ENCODE measurements around the gene OR2V1.

The OR2V1 gene

DNA sequence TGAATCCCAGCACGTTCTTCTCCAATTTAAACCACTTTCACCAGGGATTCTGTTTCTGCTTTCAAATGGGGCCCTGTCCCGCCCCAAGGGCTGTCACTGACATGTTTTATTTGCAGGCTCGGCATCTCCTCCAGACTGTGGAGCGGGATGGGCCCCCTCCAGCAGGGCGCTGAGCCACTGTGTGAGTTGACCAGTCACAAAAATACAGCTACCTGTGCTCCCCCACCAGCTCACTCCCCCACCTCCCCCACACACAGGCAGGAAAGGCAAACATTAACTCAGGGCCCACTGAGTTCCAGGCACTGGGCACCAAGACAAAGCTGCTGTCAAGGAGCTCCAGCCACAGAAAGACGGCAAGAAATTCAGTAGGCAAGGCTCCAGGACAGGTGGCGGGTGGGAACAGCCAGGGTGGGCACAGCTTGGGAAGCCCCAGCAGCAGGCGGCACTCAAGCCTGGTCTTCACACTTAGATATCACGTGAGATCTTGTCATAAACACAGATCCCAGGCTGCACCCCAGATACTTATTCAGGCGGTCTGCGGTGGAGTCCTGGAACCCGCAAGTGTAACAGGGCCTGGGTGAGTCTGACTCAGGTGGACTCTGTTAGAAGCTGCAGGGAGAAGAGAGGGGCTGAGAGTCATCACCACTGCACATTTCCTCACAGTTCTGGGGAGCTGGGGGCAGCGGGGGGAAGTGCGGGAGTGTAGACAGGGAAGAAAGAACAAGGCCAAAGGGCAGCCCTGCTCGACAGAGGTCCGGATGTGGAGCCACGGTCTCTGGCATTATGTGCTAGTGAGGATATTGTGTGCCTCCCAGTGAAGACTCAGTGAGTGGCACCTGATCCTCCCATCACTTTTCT, 44.7 kb downstream of the OR2V1 start:
- no peak overlapping the region for H2AFZ ChIP-seq
- no peaks in the 10 kb centered on the region for H3K9me3 ChIP-seq (ENCODE audit: control insufficient read depth, low read length)
- H3K79me2 ChIP-seq: no peaks in the 10 kb centered on the region
- H3K27me3 ChIP-seq (ENCODE audit: control insufficient read depth, insufficient read depth, low read length): no peaks in the 10 kb centered on the region
- H3K9ac ChIP-seq: no peak overlapping the region
- no peak overlapping the region for H3K4me2 ChIP-seq (ENCODE audit: low read length)
- H3K27ac ChIP-seq: no peak overlapping the region
- no peaks in the 10 kb centered on the region for H3K36me3 ChIP-seq (ENCODE audit: control insufficient read depth, insufficient read depth, low read length)
- TF ChIP-seq, protein P1, sequence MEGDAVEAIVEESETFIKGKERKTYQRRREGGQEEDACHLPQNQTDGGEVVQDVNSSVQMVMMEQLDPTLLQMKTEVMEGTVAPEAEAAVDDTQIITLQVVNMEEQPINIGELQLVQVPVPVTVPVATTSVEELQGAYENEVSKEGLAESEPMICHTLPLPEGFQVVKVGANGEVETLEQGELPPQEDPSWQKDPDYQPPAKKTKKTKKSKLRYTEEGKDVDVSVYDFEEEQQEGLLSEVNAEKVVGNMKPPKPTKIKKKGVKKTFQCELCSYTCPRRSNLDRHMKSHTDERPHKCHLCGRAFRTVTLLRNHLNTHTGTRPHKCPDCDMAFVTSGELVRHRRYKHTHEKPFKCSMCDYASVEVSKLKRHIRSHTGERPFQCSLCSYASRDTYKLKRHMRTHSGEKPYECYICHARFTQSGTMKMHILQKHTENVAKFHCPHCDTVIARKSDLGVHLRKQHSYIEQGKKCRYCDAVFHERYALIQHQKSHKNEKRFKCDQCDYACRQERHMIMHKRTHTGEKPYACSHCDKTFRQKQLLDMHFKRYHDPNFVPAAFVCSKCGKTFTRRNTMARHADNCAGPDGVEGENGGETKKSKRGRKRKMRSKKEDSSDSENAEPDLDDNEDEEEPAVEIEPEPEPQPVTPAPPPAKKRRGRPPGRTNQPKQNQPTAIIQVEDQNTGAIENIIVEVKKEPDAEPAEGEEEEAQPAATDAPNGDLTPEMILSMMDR (IDR thresholded peaks at IDR 0.05): no peak
- H3K4me1 ChIP-seq: peaks cover 4% of the 10 kb centered on the region
- H3K4me3 ChIP-seq (ENCODE audit: low read depth, low read length): no peak overlapping the region

DNA sequence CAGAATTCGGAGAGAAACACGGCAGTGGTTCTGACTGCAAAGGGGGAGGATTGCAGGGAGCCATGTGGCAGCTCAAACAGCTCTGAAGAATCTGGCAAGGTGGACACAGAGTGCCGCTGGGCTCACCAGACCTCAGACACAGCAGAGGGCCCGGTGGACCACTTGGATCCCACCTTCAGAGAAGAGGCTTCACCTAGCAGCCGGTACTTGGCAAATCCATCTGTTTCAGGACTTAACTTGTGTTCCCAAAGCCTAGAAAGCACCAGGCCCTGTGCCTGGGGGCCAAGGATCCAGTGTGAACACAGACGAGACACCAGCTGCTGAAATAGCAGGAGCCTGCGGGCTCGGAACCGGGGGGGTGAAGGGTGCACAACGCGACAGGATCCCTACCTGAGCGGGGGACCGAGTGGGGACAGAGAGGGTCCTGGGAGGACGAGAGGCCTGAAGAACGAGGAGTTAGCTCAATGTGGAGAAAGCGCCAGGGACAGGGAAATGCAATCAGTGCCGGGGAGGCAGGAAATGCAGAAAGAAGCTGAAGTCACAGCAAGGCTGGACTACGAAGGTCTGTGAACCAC, 46.3 kb downstream of the OR2V1 start:
- TF ChIP-seq, protein P1 (IDR thresholded peaks at IDR 0.05): no peak

DNA sequence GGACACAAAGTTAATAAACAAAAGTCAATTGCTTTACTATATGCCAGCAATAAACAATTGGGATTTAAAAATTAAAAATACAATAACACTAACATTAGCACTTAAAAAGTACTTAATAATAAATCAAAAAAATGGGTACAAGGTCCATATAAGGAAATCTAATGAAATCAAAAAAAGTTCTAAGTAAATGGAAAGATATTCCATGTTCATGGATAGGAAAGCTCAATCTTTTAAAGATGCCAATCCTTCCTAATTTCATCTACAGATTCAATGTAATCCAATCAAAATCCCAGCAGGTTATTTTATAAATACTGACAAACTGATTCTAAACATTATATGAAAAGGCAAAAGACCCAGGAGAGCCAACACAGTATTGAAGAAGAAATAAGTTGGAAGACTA, 49.0 kb downstream of the OR2V1 start:
- TF ChIP-seq, protein P1 (IDR thresholded peaks at IDR 0.05): no peak
- H3K27me3 ChIP-seq (ENCODE audit: control insufficient read depth, insufficient read depth, low read length): no peaks in the 10 kb centered on the region
- no peak overlapping the region for H3K4me2 ChIP-seq (ENCODE audit: low read length)

More for the DNA sequence above, 46.3 kb downstream of the OR2V1 start:
- H3K79me2 ChIP-seq: no peaks in the 10 kb centered on the region
- H3K4me2 ChIP-seq (ENCODE audit: low read length): no peak overlapping the region
- no peak overlapping the region for H3K4me3 ChIP-seq (ENCODE audit: low read depth, low read length)
- H3K9ac ChIP-seq: no peak overlapping the region
- H3K4me1 ChIP-seq: peaks cover 4% of the 10 kb centered on the region
- H3K27me3 ChIP-seq (ENCODE audit: control insufficient read depth, insufficient read depth, low read length): no peaks in the 10 kb centered on the region
- H3K9me3 ChIP-seq (ENCODE audit: control insufficient read depth, low read length): no peaks in the 10 kb centered on the region
- no peak overlapping the region for H3K27ac ChIP-seq
- no peaks in the 10 kb centered on the region for H3K36me3 ChIP-seq (ENCODE audit: control insufficient read depth, insufficient read depth, low read length)
- H2AFZ ChIP-seq: no peak overlapping the region

DNA sequence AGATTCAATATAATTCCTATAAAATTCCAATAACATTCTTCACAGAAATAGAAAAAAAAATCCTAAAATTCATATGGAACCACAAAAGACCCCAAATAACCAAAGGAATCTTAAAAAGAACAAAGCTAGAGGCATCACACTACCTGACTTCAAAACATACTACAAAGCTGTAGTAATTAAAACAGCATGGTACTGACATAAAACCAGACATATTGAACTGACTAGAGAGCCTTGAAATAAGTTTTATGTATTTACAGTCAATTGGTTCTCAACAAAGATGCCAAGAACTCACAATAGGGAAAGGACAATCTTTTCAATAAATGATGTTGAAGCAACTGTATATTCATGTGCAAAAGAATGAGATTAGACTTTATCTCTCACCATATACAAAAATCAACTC, 54.0 kb downstream of the OR2V1 start:
- Histone ChIP-seq H3K4me1 (no peaks in the 10 kb centered on the region), H3K9me3 (ENCODE audit: control insufficient read depth, low read length) (no peaks in the 10 kb centered on the region), H3K9ac (no peak overlapping the region), H3K79me2 (no peaks in the 10 kb centered on the region), H3K4me3 (ENCODE audit: low read depth, low read length) (no peak overlapping the region), H3K27me3 (ENCODE audit: control insufficient read depth, insufficient read depth, low read length) (no peaks in the 10 kb centered on the region), H2AFZ (no peak overlapping the region), H3K27ac (no peak overlapping the region), H3K36me3 (ENCODE audit: control insufficient read depth, insufficient read depth, low read length) (no peaks in the 10 kb centered on the region), H3K4me2 (ENCODE audit: low read length) (no peak overlapping the region)
- TF ChIP-seq, protein P1 (IDR thresholded peaks at IDR 0.05): no peak

More for the DNA sequence above, 49.0 kb downstream of the OR2V1 start:
- Histone ChIP-seq H3K36me3 (ENCODE audit: control insufficient read depth, insufficient read depth, low read length) (no peaks in the 10 kb centered on the region), H3K4me1 (no peaks in the 10 kb centered on the region), H3K79me2 (no peaks in the 10 kb centered on the region), H3K27ac (no peak overlapping the region), H3K4me3 (ENCODE audit: low read depth, low read length) (no peak overlapping the region), H3K9ac (no peak overlapping the region), H3K9me3 (ENCODE audit: control insufficient read depth, low read length) (no peaks in the 10 kb centered on the region), H2AFZ (no peak overlapping the region)
